SHP77 treated with DMSO at 0.1 percent for 48 hours (cell line): Measurements from ENCODE around the gene LIPE.

Experiments used
- DNase-seq: peaks from one replicate; lab custom pipeline; 2025; lab: John Stamatoyannopoulos, UW

LIPE gene

GRCh38 chr19:42353341-42354015 is 73.7 kb downstream of the LIPE start:
- no peak for DNase-seq

DNA sequence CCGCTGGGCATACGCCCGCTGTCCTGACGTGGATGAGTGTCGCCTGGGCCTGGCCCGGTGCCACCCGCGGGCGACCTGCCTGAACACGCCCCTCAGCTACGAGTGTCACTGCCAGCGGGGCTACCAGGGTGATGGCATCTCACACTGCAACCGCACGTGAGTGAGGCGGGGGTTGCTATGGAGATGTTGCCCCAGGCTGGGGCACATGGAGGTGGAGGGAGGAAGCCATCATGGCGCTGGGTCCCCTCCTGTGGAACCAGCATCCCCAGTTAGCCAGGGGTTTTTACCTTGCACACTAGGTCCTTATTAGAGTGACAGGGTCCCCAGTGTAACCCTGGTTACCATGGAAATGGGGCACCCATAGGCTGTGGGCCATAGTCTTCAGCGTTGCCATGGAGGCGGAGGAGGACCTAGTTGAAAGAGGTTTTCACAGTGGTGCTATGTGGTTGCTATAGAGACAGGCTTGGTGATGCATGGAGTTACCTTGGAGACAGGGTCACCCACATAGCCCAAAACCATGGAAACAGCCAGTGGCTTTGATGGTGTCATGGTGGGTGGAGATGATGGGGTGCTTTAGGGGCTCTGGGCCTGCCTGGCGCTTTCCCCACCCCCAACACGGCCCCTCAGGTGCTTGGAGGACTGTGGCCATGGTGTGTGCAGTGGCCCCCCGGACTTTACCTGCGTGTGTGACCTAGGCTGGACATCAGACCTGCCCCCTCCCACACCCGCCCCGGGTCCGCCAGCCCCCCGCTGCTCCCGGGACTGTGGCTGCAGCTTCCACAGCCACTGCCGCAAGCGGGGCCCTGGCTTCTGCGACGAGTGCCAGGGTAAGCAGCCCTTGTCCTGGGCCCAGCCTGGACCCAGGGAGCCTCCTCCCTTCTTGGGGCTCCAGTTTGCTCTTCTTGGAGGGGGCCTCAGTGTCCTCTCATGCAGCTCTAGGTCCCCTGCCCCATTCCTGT is 74.6 kb downstream of the LIPE start:
- no peak for DNase-seq
